IPS-18a (cell line): Measurements from ENCODE around the gene MYRF.

Experiments
- H3K27ac ChIP-seq: one replicate; pipeline ENCODE4 v1.5.1; 2013; ENCODE audit warnings: low read length
- H3K27me3 ChIP-seq: one replicate; pipeline ENCODE4 v1.6.1; 2013; ENCODE audit warnings: mild to moderate bottlenecking, low read length; ENCODE audit not compliant: control insufficient read depth, insufficient read depth
- H3K36me3 ChIP-seq: one replicate; pipeline ENCODE4 v1.6.1; 2013; ENCODE audit warnings: low read depth, low read length; ENCODE audit not compliant: control insufficient read depth
- H3K4me1 ChIP-seq: one replicate; pipeline ENCODE4 v1.6.1; 2013; ENCODE audit warnings: low read depth, low read length; ENCODE audit not compliant: control insufficient read depth
- H3K4me3 ChIP-seq: one replicate; pipeline ENCODE4 v1.5.1; 2013; ENCODE audit warnings: low read length
- H3K9ac ChIP-seq: one replicate; pipeline ENCODE4 v1.6.1; 2013; ENCODE audit warnings: mild to moderate bottlenecking, low read length, moderate library complexity
- H3K9me3 ChIP-seq: one replicate; pipeline ENCODE4 v1.6.1; 2013; ENCODE audit warnings: low read depth, low read length; ENCODE audit not compliant: control insufficient read depth

The MYRF gene

GRCh38 chr11:61782299-61782698 is 29.9 kb downstream of the MYRF start:
- no peaks in the 10 kb centered on the region for H3K9me3 ChIP-seq
- H3K9ac ChIP-seq: no peak overlapping the region
- H3K27me3 ChIP-seq: no peaks in the 10 kb centered on the region
- no peaks in the 10 kb centered on the region for H3K4me1 ChIP-seq
- peaks cover 14% of the 10 kb centered on the region for H3K36me3 ChIP-seq
- no peak overlapping the region for H3K4me3 ChIP-seq
- H3K27ac ChIP-seq: no peak overlapping the region

DNA sequence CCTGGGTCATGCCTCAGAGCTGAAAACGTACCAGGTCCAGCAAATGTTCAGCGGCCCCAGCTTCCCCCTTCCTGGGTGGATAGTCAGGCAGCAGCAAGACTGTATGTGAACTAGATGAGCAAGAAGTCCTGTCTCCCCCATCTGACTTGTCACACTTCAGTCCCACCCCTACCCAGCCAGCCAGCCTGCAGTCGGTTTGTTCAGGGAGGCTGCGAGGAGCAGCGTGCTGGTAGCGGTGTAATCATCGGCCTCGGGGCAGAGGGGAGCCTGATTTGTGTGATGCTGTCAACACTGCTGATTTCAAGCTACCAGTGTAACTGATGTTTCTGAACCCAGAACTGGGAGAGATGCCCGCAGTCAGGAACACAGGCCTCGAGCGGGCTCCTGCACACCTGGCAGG is 30.4 kb downstream of the MYRF start:
- peaks cover 19% of the 10 kb centered on the region for H3K36me3 ChIP-seq
- no peak overlapping the region for H3K9ac ChIP-seq

GRCh38 chr11:61783717-61784505 is 31.5 kb downstream of the MYRF start:
- Histone ChIP-seq H3K27me3 (no peaks in the 10 kb centered on the region), H3K9me3 (no peaks in the 10 kb centered on the region), H3K4me3 (no peak overlapping the region), H3K27ac (no peak overlapping the region), H3K4me1 (no peaks in the 10 kb centered on the region), H3K36me3 (peaks cover 26% of the 10 kb centered on the region), H3K9ac (no peak overlapping the region)

More for the DNA sequence above, 30.4 kb downstream of the MYRF start:
- H3K9me3 ChIP-seq: no peaks in the 10 kb centered on the region
- H3K4me3 ChIP-seq: no peak overlapping the region
- H3K4me1 ChIP-seq: no peaks in the 10 kb centered on the region
- no peak overlapping the region for H3K27ac ChIP-seq
- H3K27me3 ChIP-seq: no peaks in the 10 kb centered on the region

GRCh38 chr11:61784506-61784805 is 32.0 kb downstream of the MYRF start:
- Histone ChIP-seq H3K36me3 (peaks cover 31% of the 10 kb centered on the region), H3K27ac (no peak overlapping the region), H3K27me3 (no peaks in the 10 kb centered on the region), H3K4me1 (no peaks in the 10 kb centered on the region), H3K4me3 (no peak overlapping the region), H3K9ac (no peak overlapping the region), H3K9me3 (no peaks in the 10 kb centered on the region)

- no peaks in the 10 kb centered on the region for H3K4me1 ChIP-seq
- no peak overlapping the region for H3K9ac ChIP-seq
- no peak overlapping the region for H3K4me3 ChIP-seq
- no peak overlapping the region for H3K27ac ChIP-seq
- no peaks in the 10 kb centered on the region for H3K9me3 ChIP-seq
- H3K27me3 ChIP-seq: no peaks in the 10 kb centered on the region
- H3K36me3 ChIP-seq: peaks cover 43% of the 10 kb centered on the region
Measured at GRCh38 chr11:61785837-61786402, 33.5 kb downstream of the MYRF start.

DNA sequence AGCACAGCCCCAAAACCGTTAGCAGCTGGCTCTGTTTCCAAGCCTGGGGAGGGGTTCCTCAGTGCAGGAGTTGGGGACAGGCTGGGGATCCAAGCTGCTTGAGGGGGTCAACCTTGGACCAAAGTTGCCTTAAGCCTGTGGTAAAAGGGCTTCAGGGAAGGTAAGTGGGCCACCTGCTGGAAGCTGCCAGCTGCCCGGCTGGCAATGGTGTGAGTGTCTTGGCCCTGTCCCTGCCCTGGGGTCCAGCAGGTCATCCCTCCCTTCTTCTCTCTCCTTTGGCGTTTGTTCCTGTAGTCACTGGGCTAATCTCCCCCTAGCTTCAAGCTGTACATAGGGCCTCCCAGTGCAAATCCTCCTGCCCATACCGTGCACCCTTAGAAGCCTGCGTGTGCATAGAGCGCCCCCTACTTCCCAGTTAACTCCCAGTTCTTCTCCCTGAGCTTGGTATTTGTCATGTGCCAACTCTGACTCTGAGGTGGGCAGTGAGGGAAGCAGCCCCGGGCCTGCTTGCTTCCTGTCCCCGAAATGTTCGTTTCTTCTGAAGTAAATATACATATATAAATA is 35.6 kb downstream of the MYRF start:
- H3K4me1 ChIP-seq: peaks cover 3% of the 10 kb centered on the region
- H3K27me3 ChIP-seq: no peaks in the 10 kb centered on the region
- no peak overlapping the region for H3K4me3 ChIP-seq
- no peak overlapping the region for H3K9ac ChIP-seq
- H3K9me3 ChIP-seq: no peaks in the 10 kb centered on the region
- no peak overlapping the region for H3K27ac ChIP-seq
- H3K36me3 ChIP-seq: peaks cover 43% of the 10 kb centered on the region

GRCh38 chr11:61791737-61792309 is 39.4 kb downstream of the MYRF start:
- Histone ChIP-seq H3K27me3 (no peaks in the 10 kb centered on the region), H3K36me3 (peaks cover 57% of the 10 kb centered on the region), H3K9me3 (no peaks in the 10 kb centered on the region), H3K4me1 (peaks cover 3% of the 10 kb centered on the region), H3K4me3 (peak overlapping the region; percentile 80), H3K9ac (peak overlapping the region; percentile 96), H3K27ac (peak overlapping the region; percentile 99)

DNA sequence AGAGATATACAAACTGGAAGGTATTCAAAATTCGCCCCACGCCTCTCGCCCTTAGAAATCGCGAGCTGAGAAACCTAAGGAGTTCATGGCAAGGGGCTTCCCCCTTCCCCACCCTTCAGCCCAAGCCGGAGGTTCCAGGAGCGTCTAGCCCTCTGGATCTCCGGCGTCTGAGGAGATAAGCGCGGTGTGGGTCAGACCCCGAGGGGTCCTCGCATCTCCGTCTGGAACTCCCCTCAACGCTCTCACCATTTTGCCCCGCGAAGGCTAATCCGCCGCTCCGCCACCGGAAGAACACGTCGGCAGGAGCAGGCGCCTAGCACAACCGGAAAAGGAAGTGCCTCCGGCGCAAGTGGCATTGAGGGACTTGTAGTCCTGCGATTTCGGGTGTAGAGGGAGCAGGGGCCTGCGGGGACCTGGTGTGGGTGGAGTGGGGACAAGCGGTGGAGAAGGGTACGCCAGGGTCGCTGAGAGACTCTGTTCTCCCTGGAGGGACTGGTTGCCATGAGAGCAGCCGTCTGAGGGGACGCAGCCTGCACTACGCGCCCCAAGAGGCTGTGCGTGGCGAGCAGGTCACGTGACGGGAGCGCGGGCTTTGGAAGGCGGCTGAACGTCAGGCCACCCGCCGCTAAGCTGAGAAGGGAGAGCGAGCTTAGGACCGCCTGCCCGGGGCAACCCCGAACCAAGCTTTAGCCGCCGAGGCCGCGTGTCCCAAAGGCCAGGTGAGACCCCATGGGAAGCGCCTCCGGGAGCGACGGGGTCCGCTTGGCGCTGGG is 40.1 kb downstream of the MYRF start, which contains the start of the genes FEN1 and TMEM258:
Gene FEN1, plus strand, starts transcription at position 602 of the 773 bp plus-strand sequence. CDS start 2,451 bp downstream, outside the sequence.
Gene TMEM258, minus strand, starts transcription at position 290 of the 773 bp plus-strand sequence. Its CDS starts 41 bp downstream, at position 249.
- peak within 1 kb of the TSS; percentile 99 for H3K27ac ChIP-seq
- peak within 1 kb of the TSS; percentile 80 for H3K4me3 ChIP-seq
- peaks cover 54% of the 10 kb centered on the region for H3K36me3 ChIP-seq
- H3K9me3 ChIP-seq: no peaks in the 10 kb centered on the region
- peaks cover 3% of the 10 kb centered on the region for H3K4me1 ChIP-seq
- peak within 1 kb of the TSS; percentile 96 for H3K9ac ChIP-seq
- H3K27me3 ChIP-seq: no peaks in the 10 kb centered on the region

- H3K4me3 ChIP-seq: peak overlapping the region; percentile 80
- H3K27me3 ChIP-seq: no peaks in the 10 kb centered on the region
- H3K27ac ChIP-seq: peak overlapping the region; percentile 99
- H3K9ac ChIP-seq: peak overlapping the region; percentile 96
- peaks cover 51% of the 10 kb centered on the region for H3K36me3 ChIP-seq
- H3K4me1 ChIP-seq: peaks cover 3% of the 10 kb centered on the region
- H3K9me3 ChIP-seq: no peaks in the 10 kb centered on the region
Measured at GRCh38 chr11:61793083-61793828, 40.8 kb downstream of the MYRF start.

GRCh38 chr11:61793829-61794204 is 41.4 kb downstream of the MYRF start:
- H3K27ac ChIP-seq: no peak overlapping the region

More at GRCh38 chr11:61793829-61794204, 41.4 kb downstream of the MYRF start:
- Histone ChIP-seq H3K4me1 (peaks cover 3% of the 10 kb centered on the region), H3K36me3 (peaks cover 47% of the 10 kb centered on the region), H3K9ac (peak overlapping the region; percentile 96), H3K27me3 (no peaks in the 10 kb centered on the region), H3K9me3 (no peaks in the 10 kb centered on the region), H3K4me3 (peak overlapping the region; percentile 80)
